K562 (cell line): ENCODE data around the gene GRAMD4.

ENCODE experiments used
- CREB1 ChIP-seq, 2 experiments: sonication (generic) in 1 of 2; formaldehyde crosslinking in 1 of 2; IDR thresholded peaks; 2 replicates each; pipeline versions ENCODE4 v1.6.1 to v1.8.0; 2012 to 2022; ENCODE audit warnings: inconsistent platforms in 1 of 2, mild to moderate bottlenecking in 1 of 2, missing genetic modification reagents in 1 of 2, moderate library complexity in 1 of 2
- CREM ChIP-seq: IDR thresholded peaks from 2 replicates; pipeline ENCODE4 v1.6.1; 2014; ENCODE audit warnings: antibody characterized with exemption, low read depth
- DIDO1 ChIP-seq: fragments of 450-650 bp; IDR thresholded peaks from 2 replicates; pipeline ENCODE4 v1.6.1; 2016; ENCODE audit warnings: low read depth, missing biosample characterization, missing genetic modification characterization
- ESRRB ChIP-seq: fragments of 250-450 bp; sonication (Bioruptor Pico); IDR thresholded peaks from 2 replicates; pipeline ENCODE4 v1.5.0; 2020; ENCODE audit warnings: mild to moderate bottlenecking, moderate library complexity, borderline replicate concordance
- ETV1 ChIP-seq: fragments of 450-650 bp; conservative IDR thresholded peaks from 2 replicates; pipeline ENCODE4 v1.6.1; 2016; ENCODE audit warnings: missing genetic modification characterization, control low read depth, low read depth, missing compliant biosample characterization
- NFYB ChIP-seq: IDR thresholded peaks from 2 replicates; pipeline ENCODE4 v1.6.1; 2011; ENCODE audit warnings: mild to moderate bottlenecking, moderate library complexity; ENCODE audit not compliant: insufficient read length; ENCODE audit errors: extremely low read depth
- NRF1 ChIP-seq, 2 experiments: fragments of 450-650 bp; IDR thresholded peaks in 1 of 2; conservative IDR thresholded peaks in 1 of 2; 2 replicates each; pipeline ENCODE4 v1.6.1; 2014; ENCODE audit warnings: mild to moderate bottlenecking in 2 of 2
- POLR2A ChIP-seq: fragments of 450-650 bp; conservative IDR thresholded peaks from 2 replicates; pipeline ENCODE4 v1.6.1; 2016
- RFX5 ChIP-seq: IDR thresholded peaks from 2 replicates; pipeline ENCODE4 v1.6.1; 2011; ENCODE audit warnings: low read depth, mild to moderate bottlenecking, improper control_type of control experiment, low read length
- SMAD2 ChIP-seq: fragments of 150-350 bp; IDR thresholded peaks from 2 replicates; pipeline ENCODE4 v1.6.1; 2014; ENCODE audit warnings: low read depth, mild to moderate bottlenecking, low read length
- SMARCE1 ChIP-seq: fragments of 450-650 bp; IDR thresholded peaks from 2 replicates; pipeline ENCODE4 v1.7.1; 2016; ENCODE audit warnings: mild to moderate bottlenecking
- ZBTB1 ChIP-seq: sonication (generic); formaldehyde crosslinking; IDR thresholded peaks from 2 replicates; pipeline ENCODE4 v1.8.1; 2023; ENCODE audit warnings: missing genetic modification reagents, low read depth, mild to moderate bottlenecking, borderline replicate concordance
- ZBTB26 ChIP-seq: fragments of 450-650 bp; formaldehyde crosslinking; IDR thresholded peaks from 2 replicates; pipeline ENCODE4 v1.4.0; 2022; ENCODE audit warnings: missing genetic modification characterization

GRCh38 chr22:46617986-46618647, 2.1 kb upstream of the GRAMD4 start:
- TF ChIP-seq CREM (no peak), SMARCE1 (no peak), DIDO1 (tag) (no peak), CREB1 (IDR thresholded peaks at IDR 0.05) (no peak), CREB1 (CRISPR knock-in tag; IDR thresholded peaks at IDR 0.05) (no peak), ZBTB26 (no peak), SMAD2 (no peak), RFX5 (no peak), ETV1 (tag) (no peak), NFYB (no peak), ZBTB1 (CRISPR knock-in tag) (no peak), ESRRB (CRISPR knock-in tag) (no peak), NRF1 (conservative IDR thresholded peaks at IDR 0.05 in 1 of 2, IDR thresholded peaks at IDR 0.05 in 1 of 2) (no peak), POLR2A (no peak)
